ENCODE measurements around the gene CDC20.
"Not testable (repeated sequence)": the region's sequence is repeated elsewhere in the genome, so short reads cannot be mapped to it uniquely, and the experiment has no call there.

Gene CDC20

DNA sequence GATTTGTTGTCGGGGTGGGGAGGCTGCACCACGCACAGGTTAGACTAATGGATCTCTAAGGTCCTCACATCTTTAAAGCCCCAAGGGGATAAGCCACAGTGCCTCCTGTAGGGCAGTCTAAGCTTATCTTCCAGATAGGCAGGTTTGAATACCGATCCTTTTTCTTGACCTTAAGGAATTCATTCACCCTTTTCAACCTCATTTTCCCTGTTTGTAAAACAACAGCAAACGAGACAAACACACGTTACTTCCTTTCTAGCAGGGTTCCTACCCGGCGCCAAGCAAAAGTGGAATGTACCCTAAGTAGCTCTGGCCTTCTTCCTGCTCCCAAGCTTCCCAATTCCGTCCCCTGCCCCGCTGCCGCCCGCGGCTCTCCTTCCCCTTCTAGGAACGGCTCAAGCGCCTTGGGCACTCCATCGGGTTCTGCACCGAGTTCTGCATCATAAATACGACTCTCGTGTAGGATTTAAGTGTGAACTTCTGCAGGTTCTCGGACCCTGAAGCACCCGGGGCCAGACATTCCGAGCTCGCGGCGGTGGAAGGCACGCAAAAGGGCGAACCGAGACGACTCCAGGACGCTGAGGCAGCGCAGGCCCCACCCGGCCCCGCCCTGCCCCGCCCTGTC, 548 bp upstream of the CDC20 start:
- DNase-seq: no peak

DNA sequence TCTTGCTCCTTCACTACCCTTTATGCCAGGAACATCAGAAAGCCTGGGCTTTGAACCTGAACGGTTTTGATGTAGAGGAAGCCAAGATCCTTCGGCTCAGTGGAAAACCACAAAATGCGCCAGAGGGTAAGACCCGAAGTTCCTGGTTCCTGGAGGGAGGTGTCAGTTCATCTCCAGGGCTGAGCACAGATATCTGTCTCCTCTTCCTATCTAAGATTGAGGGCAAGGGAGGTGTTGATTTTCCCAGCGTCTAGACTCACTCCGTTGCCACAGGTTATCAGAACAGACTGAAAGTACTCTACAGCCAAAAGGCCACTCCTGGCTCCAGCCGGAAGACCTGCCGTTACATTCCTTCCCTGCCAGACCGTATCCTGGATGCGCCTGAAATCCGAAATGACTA, 915 bp downstream of the CDC20 start:
- DNase-seq: no peak

DNA sequence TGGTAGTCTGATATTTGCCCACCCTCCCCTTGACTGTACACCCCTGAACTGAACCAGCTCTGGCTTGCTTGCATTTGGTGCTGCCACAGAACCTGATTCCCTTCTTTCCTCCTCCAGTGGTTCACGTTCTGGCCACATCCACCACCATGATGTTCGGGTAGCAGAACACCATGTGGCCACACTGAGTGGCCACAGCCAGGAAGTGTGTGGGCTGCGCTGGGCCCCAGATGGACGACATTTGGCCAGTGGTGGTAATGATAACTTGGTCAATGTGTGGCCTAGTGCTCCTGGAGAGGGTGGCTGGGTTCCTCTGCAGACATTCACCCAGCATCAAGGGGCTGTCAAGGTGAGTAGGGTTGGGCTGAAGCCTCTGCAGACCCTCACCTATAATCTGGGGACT, 1.8 kb downstream of the CDC20 start:
- DNase-seq: no peak

DNA sequence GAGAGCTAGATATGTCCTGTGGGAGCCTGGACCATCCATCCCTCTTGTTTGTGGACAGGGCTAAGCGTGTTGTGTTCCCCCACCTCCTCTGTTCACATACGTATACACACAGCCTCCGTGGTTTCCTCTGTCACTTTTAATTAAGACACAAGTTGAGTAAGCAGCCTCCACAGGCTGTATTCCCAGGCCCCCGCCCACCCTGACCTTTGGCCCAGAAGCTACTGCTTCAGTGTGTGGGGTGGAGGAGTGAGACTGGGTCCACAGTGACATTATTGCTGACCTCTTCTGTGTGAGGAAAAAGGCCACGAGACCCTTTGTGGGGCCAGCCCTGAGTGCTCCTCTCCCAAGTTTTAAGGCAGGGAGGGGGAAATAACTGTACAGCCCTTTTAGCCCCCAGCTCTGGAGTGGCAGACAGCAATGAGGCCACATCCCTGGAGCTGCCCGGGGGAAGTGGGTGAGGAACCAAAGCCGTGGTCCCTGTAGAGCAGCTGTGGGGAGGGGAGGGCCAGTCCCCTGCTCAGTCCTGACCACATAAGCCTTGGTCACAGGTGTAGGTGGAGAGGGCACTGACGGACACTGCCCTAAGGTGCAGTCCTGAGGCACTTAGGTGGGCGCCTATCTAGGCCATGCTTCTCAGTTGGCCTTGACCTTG, 4.6 kb downstream of the CDC20 start:
- DNase-seq: no peak

DNA sequence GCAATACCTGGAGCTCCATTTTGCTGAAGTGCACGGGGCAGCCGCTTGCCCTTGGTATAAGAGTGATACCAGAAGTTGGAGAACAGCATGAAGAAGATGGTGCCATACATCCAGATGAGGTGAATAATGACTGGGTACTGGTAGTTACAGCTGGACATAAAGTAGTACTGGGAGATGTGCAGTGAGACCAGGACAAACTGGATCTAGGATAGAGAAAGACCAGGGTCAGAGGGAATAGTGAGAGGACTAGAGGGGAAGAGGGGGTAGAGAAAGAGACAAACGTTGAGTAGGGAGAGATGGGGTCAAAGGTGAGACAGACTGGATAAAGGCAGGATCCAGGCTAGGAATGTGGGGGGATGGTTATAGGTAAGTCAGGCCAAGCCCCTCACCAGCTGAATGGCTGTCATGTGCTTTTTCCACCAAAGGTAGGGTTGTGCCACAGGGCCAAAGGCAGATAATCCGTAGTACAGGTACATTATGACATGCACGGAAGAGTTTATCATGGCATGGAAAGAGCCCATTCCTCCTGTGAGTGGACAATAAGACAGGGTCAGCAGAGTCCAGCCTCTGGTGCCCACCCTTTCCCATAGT, 5.2 kb downstream of the CDC20 start:
- no peak for DNase-seq

- no peak for DNase-seq
Measured at GRCh38 chr1:43365678-43366077, 6.9 kb downstream of the CDC20 start.

DNA sequence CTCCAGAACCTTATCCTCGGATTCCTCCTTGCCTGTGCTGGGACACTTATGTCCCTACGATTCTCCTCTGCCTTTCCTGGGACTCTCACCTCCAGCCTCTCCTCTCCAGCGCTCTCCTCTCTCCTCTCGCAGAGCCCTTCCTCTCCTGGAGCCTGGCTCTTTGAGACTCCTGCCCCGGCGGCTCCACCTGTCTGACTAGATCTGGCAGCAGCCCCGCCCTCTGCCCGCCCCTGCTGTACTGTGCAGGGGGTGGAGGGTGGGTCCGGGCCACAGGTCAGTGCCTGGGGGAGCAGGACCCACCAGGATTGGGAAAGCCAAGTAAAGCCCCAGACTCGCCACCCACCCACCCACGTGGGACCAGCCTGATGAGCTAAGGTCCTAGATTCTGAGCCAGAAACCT, 7.4 kb downstream of the CDC20 start:
- no peak for DNase-seq

GRCh38 chr1:43366601-43367025, 7.8 kb downstream of the CDC20 start:
- DNase-seq: no peak

DNA sequence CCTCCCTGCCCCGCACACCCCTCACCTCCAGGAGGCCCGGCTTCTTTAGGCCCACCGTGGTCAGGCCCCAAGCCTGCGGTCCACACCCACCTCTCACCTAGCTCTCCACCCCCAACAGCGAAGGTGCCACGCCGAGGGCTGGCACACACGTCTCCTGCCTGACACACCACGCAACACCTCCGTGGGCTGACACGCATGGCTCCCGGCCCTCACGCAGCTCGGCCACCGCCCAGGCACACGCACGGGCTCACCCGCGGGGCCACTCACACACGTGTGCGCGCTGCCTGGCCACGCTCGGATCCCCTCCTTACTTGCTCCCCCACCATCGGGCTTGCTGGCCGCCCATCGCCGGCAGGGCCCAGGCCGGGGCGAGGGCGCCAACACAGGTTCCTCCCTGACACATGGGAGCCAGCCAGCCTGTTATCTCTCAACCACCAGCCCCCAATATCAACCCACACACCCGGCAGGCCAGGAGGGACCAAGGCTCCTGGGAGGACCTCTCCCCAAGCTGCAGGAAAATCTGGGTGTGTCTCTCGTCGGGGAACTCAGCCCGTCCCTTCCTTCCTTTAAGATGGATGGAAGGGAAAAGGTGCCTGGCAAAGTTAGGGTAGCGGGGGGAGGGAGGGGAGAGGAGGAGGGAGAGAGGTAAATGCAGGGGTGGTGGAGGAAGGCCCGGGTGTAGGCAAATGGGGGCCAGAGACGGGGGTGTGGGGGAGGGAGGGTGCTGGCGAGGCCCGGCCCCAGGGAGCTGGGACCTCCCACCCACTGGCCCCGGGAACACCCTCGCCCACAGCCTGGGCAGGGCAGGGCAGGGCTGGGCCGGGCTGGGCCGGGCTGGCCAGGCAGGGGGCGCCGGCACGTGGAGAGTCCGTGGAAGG, 8.5 kb downstream of the CDC20 start:
- DNase-seq: peak; percentile 50

DNA sequence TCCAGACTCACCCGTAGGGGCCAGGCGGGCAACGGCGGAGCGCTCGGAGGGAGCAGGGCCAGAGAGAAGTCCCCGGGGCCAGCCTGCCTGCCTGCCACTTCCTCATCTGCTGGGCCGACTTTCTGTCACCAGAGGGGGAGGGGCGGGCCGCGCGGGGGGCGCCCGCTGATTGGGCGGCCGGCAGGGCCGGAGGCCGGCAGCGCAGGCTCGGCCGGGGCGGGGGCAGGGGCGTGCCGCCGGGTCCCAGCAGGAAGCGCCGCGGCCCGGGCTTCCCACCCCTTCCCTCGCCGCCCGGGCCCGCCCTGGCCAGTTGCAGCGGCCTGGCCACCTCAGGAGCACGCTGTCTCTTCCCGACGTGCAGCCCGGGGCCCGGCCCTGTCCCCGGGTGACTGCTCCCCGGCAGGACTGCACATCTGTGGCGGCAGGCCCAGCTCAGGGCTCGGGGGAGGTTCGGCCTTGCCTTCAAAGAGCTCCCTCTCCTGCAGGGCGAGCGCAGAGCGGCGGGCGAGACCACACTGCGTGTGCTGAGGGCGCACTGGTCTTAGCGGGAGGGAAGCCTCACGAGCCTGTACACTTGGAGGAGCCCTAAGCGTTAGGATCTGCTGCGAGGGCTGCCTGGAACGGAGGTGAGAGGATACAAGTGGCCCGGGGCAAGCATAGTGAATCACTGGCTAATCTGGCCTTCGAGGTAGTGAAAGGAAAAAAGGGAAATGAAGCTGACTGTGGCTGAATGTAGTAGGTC, 9.3 kb downstream of the CDC20 start, which contains the start of gene ELOVL1:
Gene ELOVL1, minus strand, starts transcription at position 108 of the 742 bp plus-strand sequence. CDS start 2,402 bp downstream, outside the sequence.
- peak; percentile 82 for DNase-seq

DNA sequence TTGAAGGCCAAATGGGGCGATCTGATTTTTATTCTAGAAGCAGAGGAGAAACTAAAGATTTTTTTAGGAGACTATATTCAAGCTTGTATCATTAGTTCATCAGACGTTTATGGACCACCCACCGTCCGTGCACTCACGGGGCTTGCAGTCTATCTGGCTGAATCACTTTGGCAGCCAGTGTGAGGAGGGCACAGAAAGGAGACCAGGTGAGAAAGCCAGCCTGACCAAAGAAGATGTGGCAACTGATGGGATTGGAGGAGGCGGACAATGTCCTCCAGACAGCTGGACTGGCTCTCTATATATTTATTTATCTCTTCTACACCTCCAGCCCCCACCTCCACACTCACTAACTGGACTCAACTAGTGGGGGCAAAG, 9.9 kb downstream of the CDC20 start:
- no peak for DNase-seq

DNA sequence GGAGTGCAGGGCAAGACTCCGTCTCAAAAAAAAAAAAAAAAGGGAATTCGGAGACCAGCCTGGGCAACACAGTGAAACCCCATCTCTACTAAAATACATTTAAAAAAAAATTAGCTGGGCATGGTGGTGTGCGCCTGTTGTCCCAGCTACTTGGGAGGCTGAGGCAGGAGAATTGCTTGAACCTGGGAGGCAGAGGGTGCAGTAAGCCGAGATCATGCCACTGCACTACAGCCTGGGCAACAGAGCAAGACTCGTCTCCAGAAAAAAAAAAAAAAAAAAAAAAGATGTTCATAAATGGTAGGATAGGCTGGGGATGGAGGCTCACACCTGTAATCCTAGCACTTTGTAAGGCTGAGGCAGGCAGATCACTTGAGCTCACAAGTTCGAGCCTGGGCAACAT, 11.0 kb downstream of the CDC20 start:
- not testable (repeated sequence) for DNase-seq

GRCh38 chr1:43370564-43370963, 11.8 kb downstream of the CDC20 start:
- DNase-seq: no peak

GRCh38 chr1:43372172-43372571, 13.4 kb downstream of the CDC20 start:
- DNase-seq: no peak

GRCh38 chr1:43373066-43373940, 14.5 kb downstream of the CDC20 start:
- no peak for DNase-seq

DNA sequence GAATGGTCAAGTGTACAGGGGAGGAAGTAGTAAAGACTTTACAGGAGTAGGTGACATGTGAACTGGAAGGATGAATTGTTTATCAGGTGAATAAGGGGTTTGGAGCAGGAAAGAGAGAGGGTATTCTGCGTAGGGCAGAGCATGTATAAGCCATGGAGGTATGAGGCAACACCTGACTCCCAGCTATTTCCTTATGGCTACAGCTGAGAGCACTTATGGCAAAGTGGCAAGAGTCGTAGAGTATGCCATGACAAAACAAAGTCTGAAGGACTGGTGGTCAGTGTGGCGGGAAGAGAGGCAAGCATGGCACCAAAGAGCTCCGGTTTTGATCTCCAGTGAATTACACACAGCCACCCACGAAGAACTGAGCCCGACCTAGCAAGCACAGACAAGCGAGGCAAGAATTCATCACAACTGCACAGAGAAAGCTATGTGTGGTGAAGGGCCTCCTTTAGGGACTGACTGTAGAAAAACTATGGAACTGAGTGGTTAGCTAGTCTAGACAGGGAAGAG, 18.0 kb downstream of the CDC20 start:
- no peak for DNase-seq

GRCh38 chr1:43377831-43378230, 19.1 kb downstream of the CDC20 start:
- no peak for DNase-seq

DNA sequence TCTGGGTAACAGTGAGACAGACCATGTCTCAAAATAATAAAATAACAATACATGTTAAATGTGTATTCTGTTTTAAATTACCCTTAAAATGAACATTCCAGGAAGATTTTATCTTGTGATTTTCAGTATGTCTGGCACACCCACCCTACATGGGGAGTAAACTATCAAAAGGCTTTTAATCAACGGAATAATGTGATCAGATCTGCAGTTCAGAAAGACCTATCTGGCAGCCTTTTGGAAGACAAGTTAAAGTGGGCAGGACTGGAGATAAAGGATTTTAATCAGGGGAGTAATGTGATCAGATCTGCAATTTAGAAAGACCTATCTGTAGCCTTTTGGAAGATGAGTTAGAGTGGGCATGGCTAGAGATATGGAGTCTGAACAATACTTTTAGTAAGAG, 20.7 kb downstream of the CDC20 start:
- no peak for DNase-seq

GRCh38 chr1:43381612-43382011, 22.8 kb downstream of the CDC20 start:
- no peak for DNase-seq

DNA sequence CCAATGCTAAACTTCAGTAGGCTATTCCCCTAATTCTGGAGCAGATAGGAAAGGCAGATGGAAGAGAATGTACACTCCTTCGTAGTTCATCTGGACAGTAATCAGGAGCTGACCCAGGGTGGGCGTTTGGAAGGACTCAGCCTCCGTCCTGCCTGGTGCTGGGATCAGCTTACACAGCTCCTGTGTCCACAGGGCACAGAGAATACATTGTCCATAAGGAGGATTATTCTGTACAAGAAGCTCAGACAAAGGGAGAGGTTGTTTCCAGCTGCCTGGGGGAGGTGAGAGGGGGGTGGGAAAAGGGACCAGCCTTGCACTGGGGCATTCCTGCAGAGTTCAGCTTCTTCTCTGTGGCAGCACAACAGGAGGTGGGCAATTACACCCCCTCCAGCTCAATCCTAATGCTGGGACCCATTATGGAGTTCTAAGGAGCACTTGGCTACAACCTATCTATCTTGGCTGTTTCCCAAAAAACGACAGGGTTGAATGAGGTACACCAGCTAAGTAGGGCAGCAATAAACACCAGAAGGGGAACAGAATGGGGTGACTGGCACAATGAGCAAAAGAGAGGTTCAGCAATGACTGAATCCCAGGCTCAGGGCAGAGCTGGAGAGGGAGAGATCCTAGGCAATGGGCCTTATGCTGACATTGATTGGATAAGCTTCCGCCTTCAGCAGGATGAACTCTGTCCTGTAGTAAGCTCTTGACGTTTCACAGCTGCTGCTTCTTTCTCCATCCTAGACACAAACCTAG, 23.4 kb downstream of the CDC20 start:
- DNase-seq: no peak

DNA sequence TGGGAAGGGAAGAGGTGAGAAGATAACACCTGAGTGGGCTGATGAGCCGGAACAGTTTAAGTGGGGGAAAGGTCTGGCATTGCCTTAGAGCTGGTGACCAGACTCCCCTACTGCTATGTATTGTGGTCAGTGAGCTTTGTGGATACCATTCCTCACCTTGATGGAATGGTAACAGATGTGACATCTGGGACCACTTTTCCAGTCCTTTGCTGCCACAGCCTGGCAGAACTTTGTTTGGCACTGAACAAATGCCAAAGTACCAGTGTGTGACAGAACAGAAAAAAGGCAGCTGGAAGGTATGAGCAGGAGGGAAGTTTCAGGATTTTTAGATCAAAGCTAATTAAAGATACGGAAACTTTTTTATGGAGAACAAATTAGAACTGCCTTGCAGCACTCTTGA, 24.7 kb downstream of the CDC20 start:
- DNase-seq: no peak

All from activated T-cell treated with anti-CD3 and anti-CD28 coated beads, Interleukin-2, amount 50 U/mL, for 1 hour (primary cell).